COLO829 (cell line): ENCODE results near the gene DHX15.
A peak's percentile ranks its signal among the peaks of the same experiment; 100 is the strongest.

Source experiments
- DNase-seq: peaks from one replicate; pipeline ENCODE4 v3.0.0; 2012; ENCODE audit warnings: low spot score

Gene DHX15

DNA sequence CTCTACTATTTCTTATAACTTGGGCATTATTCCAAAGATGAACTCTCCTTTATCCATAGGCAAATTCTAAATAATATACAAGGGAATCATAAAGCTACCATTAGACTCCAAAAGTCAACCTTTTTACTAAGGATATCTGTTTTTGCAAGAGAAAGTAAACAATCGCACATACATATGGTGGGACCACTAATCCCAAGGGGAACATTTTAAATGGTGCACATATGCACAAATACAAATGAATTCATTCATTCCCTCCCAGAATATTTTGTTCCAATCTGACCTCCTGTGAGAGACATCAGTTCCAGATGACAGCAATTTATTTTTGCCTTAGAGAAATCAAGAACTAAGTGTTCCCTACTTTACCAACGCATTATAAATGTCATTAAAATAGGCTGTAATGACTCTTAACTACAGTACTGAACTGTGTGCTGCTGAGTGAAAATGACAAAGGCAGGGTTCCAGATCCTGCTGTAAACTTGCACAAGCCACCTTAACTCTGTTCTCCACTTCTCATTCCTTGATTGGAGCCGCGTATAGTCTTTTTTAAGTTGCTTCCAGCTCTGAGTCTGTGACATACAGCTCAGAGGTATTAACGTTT lies 2.0 kb downstream of the DHX15 start:
- DNase-seq: no peak

DNA sequence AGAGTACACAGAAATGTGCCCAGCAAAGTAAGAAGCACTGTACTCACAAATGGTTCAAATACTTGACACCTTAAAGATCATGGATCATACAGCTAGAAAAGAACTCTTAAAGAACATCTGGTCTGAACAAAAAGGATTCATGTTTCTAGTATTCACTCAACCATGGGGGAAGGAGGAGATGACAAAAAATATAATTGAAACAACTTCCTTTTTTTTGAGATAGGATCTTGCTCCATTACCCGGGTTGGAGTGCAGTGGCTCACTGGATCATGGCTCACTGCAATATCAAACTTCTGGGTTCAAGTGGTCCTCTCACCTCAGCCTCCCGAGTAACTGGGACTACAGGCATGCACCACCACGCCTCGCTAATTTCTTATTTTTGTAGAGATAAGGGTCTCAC lies 6.0 kb downstream of the DHX15 start:
- no peak for DNase-seq

DNA sequence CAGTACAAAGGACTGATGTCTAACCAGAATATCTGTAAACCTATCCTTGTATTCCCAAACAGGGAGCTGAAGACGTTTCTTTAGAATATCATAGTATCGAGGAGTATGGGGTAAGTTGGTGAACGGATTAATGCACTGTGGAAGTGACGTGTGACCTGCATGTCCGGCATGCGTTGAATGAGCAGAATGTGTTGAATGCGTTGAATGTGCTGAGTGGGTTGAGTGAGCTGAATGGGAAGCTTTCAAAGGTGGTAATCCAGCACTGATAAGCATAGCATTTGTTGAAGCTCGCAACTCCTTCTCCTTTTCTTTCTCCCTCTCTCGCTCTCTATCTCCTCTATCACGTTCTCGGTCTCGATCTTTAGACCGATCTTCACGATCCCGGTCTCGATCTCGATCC lies 8.1 kb downstream of the DHX15 start:
- DNase-seq: no peak

DNA sequence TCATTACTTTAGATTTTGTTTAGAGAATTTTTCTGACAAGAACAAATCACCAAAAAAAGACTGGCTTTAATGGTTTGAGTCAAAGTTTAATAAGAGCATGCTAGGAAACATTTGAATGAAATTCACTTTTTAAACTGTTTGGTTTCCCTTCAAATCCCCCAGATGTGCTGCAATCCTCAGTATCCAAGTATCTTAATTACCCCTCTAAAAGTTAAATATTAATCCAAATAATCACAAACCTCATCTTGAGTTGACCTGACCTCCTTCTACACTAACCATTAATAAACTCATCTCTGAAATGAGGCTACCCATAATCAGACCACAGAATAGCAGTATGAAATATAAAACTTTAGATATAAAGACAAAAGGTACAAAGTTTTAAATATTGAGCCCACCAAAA lies 10.1 kb downstream of the DHX15 start:
- DNase-seq: no peak

- no peak for DNase-seq
Observed at GRCh38 chr4:24573582-24573981, 10.8 kb downstream of the DHX15 start.

DNA sequence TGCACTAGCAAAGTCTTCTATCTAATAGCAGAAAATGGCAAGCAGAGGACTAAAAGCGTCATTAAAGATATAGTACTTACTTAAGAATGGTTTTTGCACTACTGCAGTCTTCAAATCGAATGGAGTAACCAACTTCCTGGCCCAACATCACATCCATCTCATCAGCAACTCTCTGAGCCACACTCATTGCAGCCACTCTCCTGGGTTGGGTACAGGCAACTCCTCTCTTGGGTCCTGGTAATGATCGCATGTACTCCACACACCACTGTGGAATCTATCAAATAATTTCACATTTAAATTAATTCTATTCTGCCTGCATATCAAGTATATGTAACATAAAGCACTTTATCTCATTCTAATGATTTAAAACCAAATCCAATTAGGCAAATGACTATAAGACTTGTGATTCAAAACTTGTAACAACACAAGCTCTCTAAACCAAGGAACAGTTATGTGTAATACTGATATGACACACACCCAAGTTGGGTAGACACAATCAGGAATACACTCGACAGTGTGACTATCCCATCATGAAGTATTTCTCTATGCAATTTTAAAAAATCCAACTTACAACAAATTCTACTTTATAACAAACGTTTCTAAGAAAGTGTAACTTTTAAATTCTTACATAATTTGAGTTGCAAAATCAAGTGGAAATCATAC lies 13.6 kb downstream of the DHX15 start:
- no peak for DNase-seq

- no peak for DNase-seq
Observed at GRCh38 chr4:24570172-24570571, 14.2 kb downstream of the DHX15 start.

DNA sequence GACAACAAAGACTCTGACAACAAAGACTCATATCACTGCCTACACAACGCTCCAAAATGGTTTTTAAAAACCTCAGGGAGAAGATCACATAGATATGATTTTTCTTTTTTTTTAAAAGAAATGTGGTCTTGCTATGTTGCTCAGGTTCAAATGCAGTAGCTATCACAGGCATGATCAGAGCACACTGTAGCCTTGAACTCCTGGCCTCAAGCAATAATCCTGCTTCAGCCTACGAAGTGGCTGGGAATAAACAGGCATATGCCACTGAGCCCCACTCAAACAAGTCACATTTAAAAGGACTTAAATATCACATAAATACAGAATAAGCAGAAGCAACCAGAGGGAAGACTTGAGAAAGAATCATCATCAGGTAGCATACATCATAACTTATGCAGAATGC lies 14.7 kb downstream of the DHX15 start:
- DNase-seq: no peak

- no peak for DNase-seq
Observed at GRCh38 chr4:24568425-24568824, 15.9 kb downstream of the DHX15 start.

DNA sequence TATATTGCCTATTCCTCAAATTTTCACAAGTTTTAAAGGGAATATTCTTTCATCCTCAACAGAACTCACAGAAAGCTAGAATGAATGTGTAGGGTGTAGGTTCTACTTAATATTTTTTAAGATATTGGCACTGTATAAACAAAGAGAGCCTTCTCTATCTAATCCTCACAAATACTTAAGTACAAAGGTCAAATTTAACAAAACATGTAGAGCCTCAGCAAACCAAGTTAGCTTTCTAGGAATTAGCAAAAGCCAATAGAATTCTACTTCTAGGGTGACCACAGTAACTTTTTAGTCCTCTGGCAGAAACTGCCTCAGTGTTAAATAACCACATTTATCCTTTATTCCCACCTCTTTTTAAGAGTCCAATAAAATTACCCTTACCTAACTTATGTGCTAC lies 19.3 kb downstream of the DHX15 start:
- DNase-seq: no peak

- DNase-seq: no peak
Observed at GRCh38 chr4:24564488-24564887, 19.9 kb downstream of the DHX15 start.

- DNase-seq: no peak
Observed at GRCh38 chr4:24561438-24562139, 22.8 kb downstream of the DHX15 start.

- no peak for DNase-seq
Observed at GRCh38 chr4:24560868-24561368, 23.4 kb downstream of the DHX15 start.

DNA sequence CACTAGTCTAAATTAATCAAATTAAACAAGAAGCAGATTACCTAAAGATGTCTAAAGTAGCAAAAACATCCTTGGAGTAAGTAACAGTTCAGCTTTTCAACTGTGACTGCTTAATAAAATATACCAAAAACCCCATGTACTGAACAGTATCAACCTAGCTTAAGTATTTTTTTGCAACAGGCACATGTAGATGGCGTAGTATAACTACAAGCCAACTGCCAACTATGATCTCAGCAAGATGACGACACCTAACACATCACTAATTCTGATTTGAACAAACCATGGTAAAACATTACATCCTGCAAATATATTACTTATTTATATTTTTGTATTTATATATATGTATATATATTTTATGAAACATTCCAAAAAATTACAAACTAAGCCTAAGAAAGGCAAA lies 24.5 kb downstream of the DHX15 start:
- DNase-seq: no peak

- no peak for DNase-seq
Observed at GRCh38 chr4:24559032-24559821, 25.1 kb downstream of the DHX15 start.

DNA sequence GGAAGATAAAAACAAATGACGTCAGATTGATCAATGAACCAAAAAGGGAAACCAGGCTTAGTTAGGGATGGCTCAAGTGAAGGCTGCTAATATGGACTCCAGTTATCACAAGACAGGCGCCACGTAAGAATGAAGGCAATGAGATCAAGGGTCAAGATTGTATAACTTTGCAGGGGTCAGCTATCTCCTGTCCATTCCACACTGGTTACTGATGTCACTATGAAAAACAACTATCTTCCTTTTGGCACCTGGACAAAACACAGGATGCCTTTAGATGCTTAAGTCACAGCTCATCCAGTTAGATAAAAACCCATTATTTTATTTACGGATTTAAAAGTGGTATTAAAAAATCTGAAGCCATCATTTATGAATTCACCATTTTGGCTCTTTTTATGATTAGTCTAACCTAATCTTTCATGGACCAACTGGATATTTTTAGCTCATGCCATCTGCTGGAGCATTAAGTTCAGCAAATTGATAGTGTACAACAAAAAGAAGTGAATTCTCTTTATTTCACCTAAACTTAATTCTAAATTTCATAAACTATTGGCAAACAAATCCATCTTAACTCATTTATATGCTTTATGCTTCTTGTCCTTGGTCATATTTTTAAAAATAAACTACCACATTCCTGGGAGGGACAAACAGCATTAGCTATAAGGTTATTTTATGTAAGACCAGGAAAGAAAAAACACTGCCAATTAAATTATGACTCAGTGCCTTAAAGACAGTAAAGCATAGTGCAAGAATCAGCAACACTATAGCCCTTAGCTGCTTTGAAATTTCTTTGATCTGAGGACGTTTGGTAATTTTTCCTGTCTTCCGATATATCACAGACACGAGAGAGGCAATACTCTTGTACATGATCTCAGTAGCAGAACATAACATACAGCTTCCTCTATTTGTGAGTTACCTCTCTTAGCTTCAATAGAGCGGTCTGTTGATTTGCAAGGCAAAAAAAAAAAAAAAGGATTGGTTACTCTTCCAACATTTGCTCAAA lies 27.0 kb downstream of the DHX15 start:
- DNase-seq: peak; percentile 16

DNA sequence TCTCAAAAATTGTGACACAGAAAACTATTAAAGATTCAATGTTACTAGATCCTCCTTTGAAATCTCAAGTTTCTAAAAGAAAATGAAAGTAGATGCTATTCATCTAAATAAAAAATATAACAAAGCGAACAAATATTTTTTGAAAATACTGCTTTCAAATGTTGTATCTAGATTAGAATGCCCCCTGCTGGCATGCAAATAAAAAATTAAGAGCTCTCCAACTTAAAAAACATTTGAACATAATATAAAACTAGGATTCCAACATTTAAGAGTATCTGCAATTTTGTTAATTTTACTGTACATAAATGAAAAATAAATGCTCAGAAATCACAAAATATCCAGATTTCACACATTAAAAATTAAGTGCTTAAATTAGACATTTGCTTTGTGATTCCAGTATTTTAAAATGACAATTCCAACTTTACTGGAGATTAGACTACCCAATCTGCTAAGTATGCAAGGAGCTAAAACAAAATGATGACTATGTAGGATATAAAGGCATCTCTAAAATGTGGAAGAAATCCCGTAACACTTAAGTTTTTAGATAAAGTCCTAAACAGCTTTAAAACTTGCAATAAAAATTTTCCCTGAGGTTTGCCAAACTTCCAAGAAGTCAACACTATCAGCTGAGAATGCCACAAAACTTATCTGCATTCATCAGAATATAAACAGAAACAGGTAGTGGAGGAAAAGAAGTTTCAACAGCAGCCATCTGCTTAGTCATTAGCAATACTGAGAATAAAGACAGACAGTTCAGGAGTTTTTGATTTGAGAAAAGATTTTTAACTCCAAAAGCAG lies 32.7 kb downstream of the DHX15 start:
- DNase-seq: no peak

- no peak for DNase-seq
Observed at GRCh38 chr4:24550441-24551175, 33.7 kb downstream of the DHX15 start.

DNA sequence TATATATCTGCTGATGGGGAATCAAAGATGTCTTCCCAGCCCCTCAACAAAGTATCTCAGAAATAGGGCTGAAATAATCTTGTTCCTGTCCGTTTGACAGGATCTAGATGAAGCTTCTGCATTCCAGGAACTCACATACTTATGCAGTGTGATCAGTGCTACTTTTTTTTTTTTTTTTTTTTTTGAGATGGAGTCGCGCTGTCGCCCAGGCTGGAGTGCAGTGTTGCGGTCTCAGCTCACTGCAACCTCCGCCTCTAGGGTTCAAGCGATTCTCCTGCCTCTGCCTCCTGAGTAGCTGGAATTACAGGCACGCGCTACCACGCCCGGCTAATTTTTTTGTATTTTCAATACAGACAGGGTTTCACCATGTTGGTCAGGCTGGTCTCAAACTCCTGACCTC lies 36.4 kb downstream of the DHX15 start:
- no peak for DNase-seq
